Bronchial epithelial cell (primary cell): ENCODE measurements around the gene PROSER2. TPM values are rescaled to one million over a fixed set of nuclear protein-coding genes. Genes with fewer than 3 reads are reported as not detected.

Source experiments
- DNase-seq: peaks from one replicate; pipeline ENCODE4 v3.0.0-alpha.2; 2010; ENCODE audit warnings: low read depth
- FAIRE-seq: peaks from 2 replicates; lab custom pipeline; 2011; peaks lifted over from hg19 to GRCh38; lab: Jason Lieb, UNC
- H3K27me3 ChIP-seq: 2 replicates; pipeline ENCODE4 v1.5.1; 2011; ENCODE audit warnings: low read length; ENCODE audit not compliant: control insufficient read depth, insufficient read depth
- H3K36me3 ChIP-seq: 2 replicates; pipeline ENCODE4 v1.5.1; 2011; ENCODE audit warnings: low read length; ENCODE audit not compliant: control insufficient read depth, insufficient read depth
- H3K4me3 ChIP-seq: 2 replicates; pipeline ENCODE4 v1.5.1; 2011; ENCODE audit warnings: mild to moderate bottlenecking, low read depth, low read length, control low read depth
- total RNA-seq: library from RNA; depleted of rRNA; stranded (reverse); fragments of >200 nt; gene quantifications from 2 replicates; pipeline ENCODE4 v1.2.1, GENCODE V29; 2014
- TF ChIP-seq, protein P1 (sequence below): IDR thresholded peaks from 2 replicates; pipeline ENCODE4 v1.5.1; 2011; ENCODE audit warnings: mild to moderate bottlenecking, moderate library complexity, low read length, control low read depth, inconsistent platforms; ENCODE audit not compliant: insufficient read depth, severe bottlenecking

PROSER2 gene
- total RNA-seq, 1 donor from 2014 or later, result 20.8 TPM

DNA sequence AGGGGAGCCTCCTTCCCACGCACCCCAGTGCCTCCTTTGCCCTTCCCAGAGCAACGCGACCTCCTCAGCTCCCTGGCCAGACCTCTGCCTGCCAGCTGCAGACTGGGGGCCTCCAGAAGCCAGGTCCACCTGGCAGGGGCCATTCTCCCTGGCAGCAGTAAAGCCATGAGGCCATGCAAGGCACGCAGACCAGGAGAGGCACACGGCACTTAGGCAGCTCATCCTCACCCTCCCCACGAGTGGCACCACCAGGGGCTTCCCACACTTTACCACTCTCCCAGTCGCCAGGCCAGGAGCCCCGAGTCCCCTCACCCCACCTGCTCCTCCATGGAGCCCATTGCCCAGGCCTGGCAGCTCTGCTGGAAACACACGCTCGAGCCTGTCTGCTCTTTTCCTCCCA is 85.4 kb downstream of the PROSER2 start:
- DNase-seq, result no peak
- TF ChIP-seq, protein P1, sequence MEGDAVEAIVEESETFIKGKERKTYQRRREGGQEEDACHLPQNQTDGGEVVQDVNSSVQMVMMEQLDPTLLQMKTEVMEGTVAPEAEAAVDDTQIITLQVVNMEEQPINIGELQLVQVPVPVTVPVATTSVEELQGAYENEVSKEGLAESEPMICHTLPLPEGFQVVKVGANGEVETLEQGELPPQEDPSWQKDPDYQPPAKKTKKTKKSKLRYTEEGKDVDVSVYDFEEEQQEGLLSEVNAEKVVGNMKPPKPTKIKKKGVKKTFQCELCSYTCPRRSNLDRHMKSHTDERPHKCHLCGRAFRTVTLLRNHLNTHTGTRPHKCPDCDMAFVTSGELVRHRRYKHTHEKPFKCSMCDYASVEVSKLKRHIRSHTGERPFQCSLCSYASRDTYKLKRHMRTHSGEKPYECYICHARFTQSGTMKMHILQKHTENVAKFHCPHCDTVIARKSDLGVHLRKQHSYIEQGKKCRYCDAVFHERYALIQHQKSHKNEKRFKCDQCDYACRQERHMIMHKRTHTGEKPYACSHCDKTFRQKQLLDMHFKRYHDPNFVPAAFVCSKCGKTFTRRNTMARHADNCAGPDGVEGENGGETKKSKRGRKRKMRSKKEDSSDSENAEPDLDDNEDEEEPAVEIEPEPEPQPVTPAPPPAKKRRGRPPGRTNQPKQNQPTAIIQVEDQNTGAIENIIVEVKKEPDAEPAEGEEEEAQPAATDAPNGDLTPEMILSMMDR, result no peak
- Histone ChIP-seq H3K4me3 (no peak overlapping the region), H3K27me3 (no peaks in the 10 kb centered on the region), H3K36me3 (no peaks in the 10 kb centered on the region)
- FAIRE-seq, result no peak

DNA sequence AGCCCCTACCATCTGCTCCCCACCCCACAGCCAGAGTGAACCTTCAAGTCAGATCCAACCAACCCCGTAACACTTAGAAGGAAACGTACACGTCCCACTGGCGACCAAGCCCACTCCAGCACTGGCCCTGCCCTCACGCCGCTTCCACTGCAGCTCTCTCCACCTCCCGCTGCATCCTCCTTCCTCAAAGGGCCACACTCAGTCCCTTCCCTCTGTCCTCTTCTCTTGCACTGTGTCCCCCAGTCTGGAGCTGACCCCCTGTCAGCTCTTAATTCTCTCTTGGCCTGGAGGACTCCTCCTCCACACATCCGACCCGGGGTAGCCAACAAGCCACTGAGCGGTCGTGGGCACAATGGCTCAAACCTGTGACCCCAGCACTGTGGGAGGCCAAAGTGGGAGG is 85.8 kb downstream of the PROSER2 start:
- no peak for DNase-seq
- FAIRE-seq, result no peak
- H3K4me3 ChIP-seq, result no peak overlapping the region
- no peaks in the 10 kb centered on the region for H3K27me3 ChIP-seq
- TF ChIP-seq, protein P1, result no peak
- H3K36me3 ChIP-seq, result no peaks in the 10 kb centered on the region

DNA sequence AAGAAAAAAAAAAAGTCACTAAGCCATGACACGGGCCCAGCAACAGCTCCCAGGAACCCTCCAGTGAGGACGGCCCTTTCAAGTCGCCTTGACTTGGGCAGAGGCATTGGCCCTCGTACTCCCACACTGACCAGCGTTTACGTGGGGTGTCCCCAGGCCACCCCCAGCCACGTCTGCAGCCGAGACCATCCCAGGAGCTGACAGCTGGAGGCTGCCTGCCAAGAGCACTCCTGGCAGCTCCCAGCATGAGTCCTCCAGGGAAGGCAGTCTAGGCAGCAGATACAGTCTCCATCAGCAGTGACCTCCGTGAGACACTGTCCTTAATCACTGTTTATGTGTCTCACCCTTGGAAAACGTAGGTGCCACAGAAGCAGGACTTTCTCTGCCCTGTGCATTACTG is 86.5 kb downstream of the PROSER2 start:
- H3K4me3 ChIP-seq, result no peak overlapping the region
- TF ChIP-seq, protein P1, result no peak
- H3K27me3 ChIP-seq, result no peaks in the 10 kb centered on the region
- DNase-seq (no peak), FAIRE-seq (no peak)
- no peaks in the 10 kb centered on the region for H3K36me3 ChIP-seq

DNA sequence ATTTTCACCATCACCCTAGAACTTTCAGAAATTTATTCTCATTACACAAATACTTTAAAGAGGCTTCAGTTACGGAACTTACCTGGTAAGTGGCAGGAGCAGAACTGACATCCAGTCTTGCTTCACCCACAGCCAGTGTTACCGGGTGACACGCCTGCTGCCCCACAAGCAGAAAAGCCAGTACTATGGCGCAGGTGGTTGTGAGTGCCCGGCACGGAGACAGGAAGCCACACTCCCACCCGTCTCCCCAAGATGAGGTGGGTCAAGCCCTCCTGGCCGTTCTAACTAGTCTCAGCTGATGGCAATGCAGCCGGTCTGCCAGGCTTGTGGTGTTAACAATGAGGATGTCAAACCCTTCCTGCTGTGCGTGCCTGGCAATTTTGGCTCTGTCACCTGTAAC is 86.9 kb downstream of the PROSER2 start:
- no peak for DNase-seq
- TF ChIP-seq, protein P1, result no peak
- H3K36me3 ChIP-seq, result no peaks in the 10 kb centered on the region
- FAIRE-seq, result no peak
- no peak overlapping the region for H3K4me3 ChIP-seq
- H3K27me3 ChIP-seq, result no peaks in the 10 kb centered on the region

DNA sequence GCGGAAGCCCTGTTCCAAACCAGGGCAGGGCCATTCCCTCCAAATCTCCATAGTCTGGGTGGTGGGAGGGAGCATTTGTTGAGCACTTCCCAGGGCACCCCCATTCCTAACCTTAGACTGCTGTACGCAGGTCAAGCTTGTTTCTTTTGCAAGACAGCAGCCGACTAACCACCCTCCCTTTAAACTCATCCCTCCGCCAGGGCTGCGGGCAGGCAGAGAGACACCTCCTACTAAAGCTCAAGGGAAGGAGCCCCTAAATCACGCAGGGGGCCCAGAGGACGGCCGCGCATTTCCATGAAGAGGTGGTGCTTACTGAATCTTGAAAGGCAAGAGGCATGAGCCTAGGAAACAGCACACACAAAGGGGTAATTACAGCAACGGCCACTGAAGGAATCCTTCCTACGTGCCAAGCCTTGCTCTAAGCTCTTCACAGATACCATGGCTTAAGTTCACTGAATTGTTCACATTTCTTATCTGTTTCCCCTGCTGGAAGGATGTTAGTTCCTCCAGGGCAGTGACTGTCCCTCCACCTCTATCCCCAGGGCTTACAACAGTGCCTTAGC is 90.0 kb downstream of the PROSER2 start:
- FAIRE-seq, result no peak
- TF ChIP-seq, protein P1, result no peak
- no peak overlapping the region for H3K4me3 ChIP-seq
- no peaks in the 10 kb centered on the region for H3K36me3 ChIP-seq
- no peaks in the 10 kb centered on the region for H3K27me3 ChIP-seq
- no peak for DNase-seq

DNA sequence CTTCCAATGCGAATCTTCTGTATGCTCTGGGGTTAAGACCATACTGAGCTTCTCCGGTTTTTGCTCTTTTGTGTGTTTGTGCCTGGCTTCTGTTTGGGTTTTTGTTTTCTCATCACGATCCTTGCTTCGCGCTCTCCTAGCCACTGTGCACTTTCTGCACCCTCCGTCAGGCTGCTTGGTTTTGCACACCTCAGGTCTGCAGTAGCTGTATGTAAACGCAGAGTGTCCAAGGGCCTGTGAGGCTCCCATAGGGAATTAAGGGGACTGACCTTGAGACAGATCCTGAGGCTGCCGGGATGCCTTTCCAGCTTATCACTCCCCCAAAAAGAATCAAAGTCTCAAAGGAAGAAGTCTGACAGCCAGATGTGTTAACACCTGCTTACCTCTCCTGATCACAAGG is 95.2 kb downstream of the PROSER2 start:
- Histone ChIP-seq H3K27me3 (no peaks in the 10 kb centered on the region), H3K36me3 (peaks cover 4% of the 10 kb centered on the region), H3K4me3 (no peak overlapping the region)
- DNase-seq, result no peak
- TF ChIP-seq, protein P1, result no peak
- no peak for FAIRE-seq
